Large intestine (tissue), 3 donors: ENCODE data around the gene OPRM1. TPM values are rescaled to one million over a fixed set of nuclear protein-coding genes. Genes with fewer than 3 reads are reported as not detected.
A peak's percentile ranks its signal among the peaks of the same experiment; 100 is the strongest.
"Not testable (repeated sequence)": the region's sequence is repeated elsewhere in the genome, so short reads cannot be mapped to it uniquely, and the experiment has no call there.

Source experiments
- DNase-seq, 2 donors: peaks; one replicate each; pipeline versions ENCODE4 v3.0.0 to v3.0.0-alpha.2; 2013
- H3K27ac ChIP-seq: one replicate; pipeline ENCODE4 v1.5.1; 2013; ENCODE audit warnings: low read length
- H3K27me3 ChIP-seq: 2 replicates; pipeline ENCODE4 v1.6.1; 2013; ENCODE audit warnings: low read length; ENCODE audit not compliant: control insufficient read depth, insufficient read depth
- H3K36me3 ChIP-seq: 2 replicates; pipeline ENCODE4 v1.6.1; 2013; ENCODE audit warnings: low read length; ENCODE audit not compliant: control insufficient read depth, insufficient read depth
- H3K4me1 ChIP-seq: one replicate; pipeline ENCODE4 v1.6.1; 2013; ENCODE audit warnings: low read length; ENCODE audit not compliant: control insufficient read depth, insufficient read depth
- H3K4me3 ChIP-seq: one replicate; pipeline ENCODE4 v1.5.1; 2013; ENCODE audit warnings: low read length
- H3K9me3 ChIP-seq: one replicate; pipeline ENCODE4 v1.6.1; 2013; ENCODE audit warnings: mild to moderate bottlenecking, low read depth, low read length, moderate library complexity; ENCODE audit not compliant: control insufficient read depth
- WGBS: methylation state at CpG from one replicate; pipeline ENCODE4 v1.1.5; 2013; ENCODE audit warnings: low lambda C conversion rate; ENCODE audit not compliant: insufficient coverage; 5-methylcytosine and 5-hydroxymethylcytosine counted together
- polyA plus RNA-seq: library from polyadenylated mRNA; unstranded; fragments of 120-200 nt; gene quantifications from one replicate; pipeline ENCODE4 v1.2.1, GENCODE V29; 2013

OPRM1 gene
- polyA plus RNA-seq, 1 donor: 0.67 TPM

- no peak for DNase-seq
- no peak overlapping the region for H3K4me3 ChIP-seq
- H3K4me1 ChIP-seq: no peaks in the 10 kb centered on the region
- H3K27ac ChIP-seq: no peak overlapping the region
- WGBS: 92% methylated on average over 4 of the region's 9 CpGs
- H3K27me3 ChIP-seq: peaks cover 2% of the 10 kb centered on the region
- no peaks in the 10 kb centered on the region for H3K36me3 ChIP-seq
- no peaks in the 10 kb centered on the region for H3K9me3 ChIP-seq
Measured at GRCh38 chr6:154166140-154166539, 127.1 kb downstream of the OPRM1 start.

DNA sequence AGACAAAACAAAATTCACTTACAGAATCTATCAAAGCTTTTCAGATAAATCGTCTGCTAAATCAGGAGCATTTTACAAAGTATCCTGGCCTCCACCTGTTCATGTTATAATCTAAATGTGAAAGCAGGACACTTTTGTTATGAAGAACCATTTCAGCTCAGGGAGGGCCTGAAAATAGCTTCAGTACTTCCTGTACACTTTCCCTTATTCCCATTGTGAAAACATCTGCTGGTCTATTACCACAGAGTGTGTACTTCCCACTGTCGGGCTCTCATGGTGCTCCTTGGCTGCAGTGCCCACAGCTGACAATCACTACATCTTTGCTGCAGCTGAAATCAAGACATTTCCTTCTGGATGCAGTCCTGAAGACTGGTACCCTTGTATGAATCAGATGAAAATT lies 128.1 kb downstream of the OPRM1 start:
- H3K4me1 ChIP-seq: no peaks in the 10 kb centered on the region
- no peak for DNase-seq
- H3K27me3 ChIP-seq: no peaks in the 10 kb centered on the region
- H3K9me3 ChIP-seq: no peaks in the 10 kb centered on the region
- H3K4me3 ChIP-seq: no peak overlapping the region
- H3K36me3 ChIP-seq: no peaks in the 10 kb centered on the region
- H3K27ac ChIP-seq: no peak overlapping the region
- WGBS: no CpG with 5 or more reads among the region's 2 CpGs

- no CpG with 5 or more reads among the region's 5 CpGs for WGBS
- no peaks in the 10 kb centered on the region for H3K36me3 ChIP-seq
Measured at GRCh38 chr6:154169193-154169847, 130.3 kb downstream of the OPRM1 start.

GRCh38 chr6:154170106-154170505 lies 131.1 kb downstream of the OPRM1 start:
- H3K4me3 ChIP-seq: no peak overlapping the region
- 100% methylated on average over 1 of the region's 2 CpGs for WGBS
- H3K9me3 ChIP-seq: no peaks in the 10 kb centered on the region
- DNase-seq: no peak
- no peak overlapping the region for H3K27ac ChIP-seq
- no peaks in the 10 kb centered on the region for H3K4me1 ChIP-seq
- H3K27me3 ChIP-seq: no peaks in the 10 kb centered on the region
- no peaks in the 10 kb centered on the region for H3K36me3 ChIP-seq

More at GRCh38 chr6:154169193-154169847, 130.3 kb downstream of the OPRM1 start:
- no peak for DNase-seq
- Histone ChIP-seq H3K27me3 (no peaks in the 10 kb centered on the region), H3K4me3 (no peak overlapping the region), H3K27ac (no peak overlapping the region), H3K4me1 (no peaks in the 10 kb centered on the region), H3K9me3 (no peaks in the 10 kb centered on the region)

DNA sequence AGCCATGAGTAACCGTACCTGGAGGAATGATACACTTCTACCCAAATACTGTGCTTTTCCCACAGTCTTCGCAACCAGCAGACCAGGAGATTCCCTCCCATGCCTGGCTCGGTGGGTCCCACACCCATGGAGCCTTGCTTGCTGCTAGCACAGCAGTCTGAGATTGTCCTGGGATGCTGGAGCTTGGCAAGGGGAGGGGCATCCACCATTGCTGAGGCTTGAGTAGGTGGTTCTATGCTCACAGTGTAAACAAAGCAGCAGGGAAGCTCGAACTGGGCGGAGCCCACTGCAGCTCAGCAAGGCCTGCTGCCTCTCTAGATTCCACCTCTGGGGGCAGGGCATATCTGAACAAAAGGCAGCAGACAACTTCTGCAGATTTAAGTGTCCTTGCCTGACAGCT lies 133.4 kb downstream of the OPRM1 start:
- H3K27ac ChIP-seq, H3K4me1 ChIP-seq, H3K9me3 ChIP-seq, H3K27me3 ChIP-seq, DNase-seq, H3K36me3 ChIP-seq, H3K4me3 ChIP-seq: not testable (repeated sequence)
- no CpG with 5 or more reads among the region's 5 CpGs for WGBS

DNA sequence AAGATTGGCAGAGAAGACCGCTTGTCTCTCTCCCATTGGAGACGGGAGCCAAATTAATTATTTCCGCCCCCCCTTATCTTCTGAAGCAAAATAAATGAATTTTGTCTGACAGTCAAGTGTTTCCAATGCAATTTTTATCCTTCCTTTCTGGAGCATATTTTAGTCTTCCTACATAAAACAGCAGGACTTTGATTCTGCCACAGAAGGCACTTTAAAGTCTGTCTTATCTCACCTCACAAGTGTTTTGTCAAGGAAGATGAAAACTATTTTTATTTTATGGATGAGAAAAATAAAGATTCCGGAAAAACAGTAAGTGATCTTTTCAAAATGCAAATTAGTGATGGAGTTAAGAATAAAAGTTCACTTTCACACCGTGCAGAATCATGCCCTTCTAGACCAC lies 140.4 kb downstream of the OPRM1 start:
- Histone ChIP-seq H3K27me3 (no peaks in the 10 kb centered on the region), H3K36me3 (no peaks in the 10 kb centered on the region), H3K9me3 (peaks cover 5% of the 10 kb centered on the region), H3K4me3 (no peak overlapping the region), H3K4me1 (no peaks in the 10 kb centered on the region), H3K27ac (no peak overlapping the region)
- WGBS: 100% methylated on average over 3 of the region's 5 CpGs
- no peak for DNase-seq

- H3K36me3 ChIP-seq: no peaks in the 10 kb centered on the region
- H3K4me3 ChIP-seq: no peak overlapping the region
- H3K4me1 ChIP-seq: no peaks in the 10 kb centered on the region
- no peaks in the 10 kb centered on the region for H3K27me3 ChIP-seq
- DNase-seq: no peak
- no peak overlapping the region for H3K27ac ChIP-seq
- 69% methylated on average over 3 of the region's 3 CpGs for WGBS
- H3K9me3 ChIP-seq: peaks cover 5% of the 10 kb centered on the region
Measured at GRCh38 chr6:154187203-154187602, 148.2 kb downstream of the OPRM1 start.

- DNase-seq: no peak
- no peaks in the 10 kb centered on the region for H3K27me3 ChIP-seq
Measured at GRCh38 chr6:154187714-154188113, 148.7 kb downstream of the OPRM1 start.

DNA sequence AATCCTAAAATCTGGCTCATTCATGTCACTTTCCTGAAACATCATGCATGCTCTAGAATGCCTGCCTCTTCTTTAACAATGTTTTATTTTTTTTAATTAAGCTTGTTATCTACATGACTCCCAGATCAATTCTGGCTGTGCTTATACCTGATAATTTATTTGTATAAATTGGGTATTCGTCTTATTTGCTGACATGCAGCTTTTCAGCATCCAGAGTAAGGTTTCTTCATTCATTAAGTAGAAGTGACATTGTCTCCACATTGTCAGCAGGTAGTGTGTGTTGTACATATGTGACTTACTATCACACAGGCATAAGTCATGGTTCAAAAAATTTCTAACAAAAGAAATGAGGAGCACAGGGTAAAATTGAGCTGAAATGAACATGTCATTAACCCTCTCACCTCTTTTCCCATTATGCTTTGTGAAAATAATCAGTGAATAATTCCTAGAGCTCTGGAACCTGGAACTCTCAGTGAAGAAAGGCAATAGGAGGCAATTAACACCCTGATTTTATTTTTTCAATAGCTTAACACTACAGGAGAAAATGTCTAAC lies 157.4 kb downstream of the OPRM1 start:
- no peaks in the 10 kb centered on the region for H3K27me3 ChIP-seq
- no peaks in the 10 kb centered on the region for H3K36me3 ChIP-seq
- DNase-seq: no peak
- H3K4me1 ChIP-seq: no peaks in the 10 kb centered on the region
- H3K9me3 ChIP-seq: no peaks in the 10 kb centered on the region
- H3K4me3 ChIP-seq: no peak overlapping the region
- 100% methylated on average over 1 of the region's 1 CpG for WGBS
- H3K27ac ChIP-seq: no peak overlapping the region

More at GRCh38 chr6:154187714-154188113, 148.7 kb downstream of the OPRM1 start:
- no peaks in the 10 kb centered on the region for H3K36me3 ChIP-seq
- H3K4me1 ChIP-seq: no peaks in the 10 kb centered on the region
- peaks cover 5% of the 10 kb centered on the region for H3K9me3 ChIP-seq
- no peak overlapping the region for H3K4me3 ChIP-seq
- no peak overlapping the region for H3K27ac ChIP-seq

GRCh38 chr6:154197196-154197860 lies 158.3 kb downstream of the OPRM1 start:
- H3K27me3 ChIP-seq: no peaks in the 10 kb centered on the region
- H3K4me1 ChIP-seq: no peaks in the 10 kb centered on the region
- no peak overlapping the region for H3K27ac ChIP-seq
- peak; percentile 1 to 17 for DNase-seq
- no peaks in the 10 kb centered on the region for H3K9me3 ChIP-seq
- no peak overlapping the region for H3K4me3 ChIP-seq
- no peaks in the 10 kb centered on the region for H3K36me3 ChIP-seq

DNA sequence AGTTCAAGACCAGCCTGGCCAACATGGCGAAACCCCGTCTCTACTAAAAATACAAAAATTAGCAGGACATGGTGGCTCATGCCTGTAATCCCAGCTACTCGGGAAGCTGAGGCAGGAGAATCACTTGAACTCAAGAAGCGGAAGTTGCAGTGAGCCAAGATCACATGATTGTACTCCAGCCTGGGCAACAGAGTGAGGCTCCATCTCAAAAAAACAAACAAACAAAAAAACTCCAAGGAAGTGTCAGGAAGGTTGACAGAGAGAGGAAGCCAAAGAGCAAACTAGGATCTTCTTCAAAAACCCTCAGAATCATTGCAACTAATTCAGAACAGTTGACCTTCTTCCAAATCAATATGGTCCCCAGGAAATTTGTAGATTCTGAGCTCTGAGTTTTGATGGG lies 162.6 kb downstream of the OPRM1 start:
- not testable (repeated sequence) for H3K4me3 ChIP-seq, H3K27ac ChIP-seq, H3K27me3 ChIP-seq, DNase-seq, H3K36me3 ChIP-seq, H3K9me3 ChIP-seq, H3K4me1 ChIP-seq
- 100% methylated on average over 1 of the region's 4 CpGs for WGBS
